ENCODE data around the gene SYCE3.
A peak's percentile ranks its signal among the peaks of the same experiment; 100 is the strongest.

Gene SYCE3

GRCh38 chr22:50562523-50563412 is at the start of gene SYCE3:
SYCE3 (minus strand) TSS chr22:50562919; CDS start chr22:50556405, 6,514 bp downstream.
- Histone ChIP-seq H3K27ac (ENCODE audit: extremely low read depth, low read depth, low read length) (peak within 1 kb of the TSS; percentile 40; the same call in 1 of the 2 replicates), H3K36me3 (ENCODE audit: control insufficient read depth in 2 of 2, insufficient read depth in 1 of 2, low read length in 2 of 2) (peaks cover 4 to 5% of the 10 kb centered on the region in 2 experiments), H3K4me3 (ENCODE audit: low read depth, low read length) (peak within 1 kb of the TSS; percentile 55), H3K9me3 (ENCODE audit: control insufficient read depth, insufficient read depth, low read depth, low read length) (no peaks in the 10 kb centered on the region), H3K4me1 (ENCODE audit: control insufficient read depth, insufficient read depth, low read length) (0 out of 2 replicates have a peak, but pooled peaks cover 2% of the 10 kb centered on the region)
- ChIA-PET CTCF (interaction anchor here (0.6 to 4.6 kb wide), 36 partner anchors 8 to 310 kb away, joined by 3 to 37 read pairs (median 4); partner anchors contain the start of genes CHKB, CPT1B, KLHDC7B and LMF2), POLR2A (interaction anchor here (0.7 to 2.8 kb wide), 17 partner anchors 9 to 291 kb away, joined by 3 to 28 read pairs (median 4); partner anchors contain the start of genes ARSA, CHKB, CPT1B and KLHDC7B)
- TF ChIP-seq KLF7 (tag by site-specific recombination; IDR thresholded peaks at IDR 0.05; ENCODE audit: borderline replicate concordance): peak; percentile 80
- peak; percentile 57; the same call in 1 of the 2 replicates for TF ChIP-seq BCL11A (tag by site-specific recombination; IDR thresholded peaks at IDR 0.05; ENCODE audit: low read depth)
- TF ChIP-seq, protein P1, sequence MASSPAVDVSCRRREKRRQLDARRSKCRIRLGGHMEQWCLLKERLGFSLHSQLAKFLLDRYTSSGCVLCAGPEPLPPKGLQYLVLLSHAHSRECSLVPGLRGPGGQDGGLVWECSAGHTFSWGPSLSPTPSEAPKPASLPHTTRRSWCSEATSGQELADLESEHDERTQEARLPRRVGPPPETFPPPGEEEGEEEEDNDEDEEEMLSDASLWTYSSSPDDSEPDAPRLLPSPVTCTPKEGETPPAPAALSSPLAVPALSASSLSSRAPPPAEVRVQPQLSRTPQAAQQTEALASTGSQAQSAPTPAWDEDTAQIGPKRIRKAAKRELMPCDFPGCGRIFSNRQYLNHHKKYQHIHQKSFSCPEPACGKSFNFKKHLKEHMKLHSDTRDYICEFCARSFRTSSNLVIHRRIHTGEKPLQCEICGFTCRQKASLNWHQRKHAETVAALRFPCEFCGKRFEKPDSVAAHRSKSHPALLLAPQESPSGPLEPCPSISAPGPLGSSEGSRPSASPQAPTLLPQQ (tag by site-specific recombination; IDR thresholded peaks at IDR 0.05): peak; percentile 67; the same call in 1 of the 2 replicates
- no peak for TF ChIP-seq ZNF529 (tag by site-specific recombination; IDR thresholded peaks at IDR 0.05; ENCODE audit: insufficient replicate concordance)
- no peak for TF ChIP-seq ZNF157 (tag by site-specific recombination; IDR thresholded peaks at IDR 0.05)
- TF ChIP-seq KLF1 (tag by site-specific recombination; IDR thresholded peaks at IDR 0.05): peak; percentile 89
- no peak for TF ChIP-seq ZNF398 (tag by site-specific recombination; IDR thresholded peaks at IDR 0.05)
- no peak for TF ChIP-seq ZNF677 (tag by site-specific recombination; IDR thresholded peaks at IDR 0.05)
- TF ChIP-seq, protein P2, sequence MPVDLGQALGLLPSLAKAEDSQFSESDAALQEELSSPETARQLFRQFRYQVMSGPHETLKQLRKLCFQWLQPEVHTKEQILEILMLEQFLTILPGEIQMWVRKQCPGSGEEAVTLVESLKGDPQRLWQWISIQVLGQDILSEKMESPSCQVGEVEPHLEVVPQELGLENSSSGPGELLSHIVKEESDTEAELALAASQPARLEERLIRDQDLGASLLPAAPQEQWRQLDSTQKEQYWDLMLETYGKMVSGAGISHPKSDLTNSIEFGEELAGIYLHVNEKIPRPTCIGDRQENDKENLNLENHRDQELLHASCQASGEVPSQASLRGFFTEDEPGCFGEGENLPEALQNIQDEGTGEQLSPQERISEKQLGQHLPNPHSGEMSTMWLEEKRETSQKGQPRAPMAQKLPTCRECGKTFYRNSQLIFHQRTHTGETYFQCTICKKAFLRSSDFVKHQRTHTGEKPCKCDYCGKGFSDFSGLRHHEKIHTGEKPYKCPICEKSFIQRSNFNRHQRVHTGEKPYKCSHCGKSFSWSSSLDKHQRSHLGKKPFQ (tag by site-specific recombination; IDR thresholded peaks at IDR 0.05): no peak
- TF ChIP-seq, protein P3, sequence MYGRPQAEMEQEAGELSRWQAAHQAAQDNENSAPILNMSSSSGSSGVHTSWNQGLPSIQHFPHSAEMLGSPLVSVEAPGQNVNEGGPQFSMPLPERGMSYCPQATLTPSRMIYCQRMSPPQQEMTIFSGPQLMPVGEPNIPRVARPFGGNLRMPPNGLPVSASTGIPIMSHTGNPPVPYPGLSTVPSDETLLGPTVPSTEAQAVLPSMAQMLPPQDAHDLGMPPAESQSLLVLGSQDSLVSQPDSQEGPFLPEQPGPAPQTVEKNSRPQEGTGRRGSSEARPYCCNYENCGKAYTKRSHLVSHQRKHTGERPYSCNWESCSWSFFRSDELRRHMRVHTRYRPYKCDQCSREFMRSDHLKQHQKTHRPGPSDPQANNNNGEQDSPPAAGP (tag by site-specific recombination; IDR thresholded peaks at IDR 0.05): peak; percentile 68; the same call in 1 of the 2 replicates
- TF ChIP-seq ZNF140 (tag by site-specific recombination; IDR thresholded peaks at IDR 0.05): no peak
- TF ChIP-seq ZBTB20 (tag by site-specific recombination; IDR thresholded peaks at IDR 0.05): peak; percentile 47; the same call in 1 of the 2 replicates
- TF ChIP-seq HOXC10 (CRISPR knock-in tag; IDR thresholded peaks at IDR 0.05): no peak
- TF ChIP-seq, protein P4, sequence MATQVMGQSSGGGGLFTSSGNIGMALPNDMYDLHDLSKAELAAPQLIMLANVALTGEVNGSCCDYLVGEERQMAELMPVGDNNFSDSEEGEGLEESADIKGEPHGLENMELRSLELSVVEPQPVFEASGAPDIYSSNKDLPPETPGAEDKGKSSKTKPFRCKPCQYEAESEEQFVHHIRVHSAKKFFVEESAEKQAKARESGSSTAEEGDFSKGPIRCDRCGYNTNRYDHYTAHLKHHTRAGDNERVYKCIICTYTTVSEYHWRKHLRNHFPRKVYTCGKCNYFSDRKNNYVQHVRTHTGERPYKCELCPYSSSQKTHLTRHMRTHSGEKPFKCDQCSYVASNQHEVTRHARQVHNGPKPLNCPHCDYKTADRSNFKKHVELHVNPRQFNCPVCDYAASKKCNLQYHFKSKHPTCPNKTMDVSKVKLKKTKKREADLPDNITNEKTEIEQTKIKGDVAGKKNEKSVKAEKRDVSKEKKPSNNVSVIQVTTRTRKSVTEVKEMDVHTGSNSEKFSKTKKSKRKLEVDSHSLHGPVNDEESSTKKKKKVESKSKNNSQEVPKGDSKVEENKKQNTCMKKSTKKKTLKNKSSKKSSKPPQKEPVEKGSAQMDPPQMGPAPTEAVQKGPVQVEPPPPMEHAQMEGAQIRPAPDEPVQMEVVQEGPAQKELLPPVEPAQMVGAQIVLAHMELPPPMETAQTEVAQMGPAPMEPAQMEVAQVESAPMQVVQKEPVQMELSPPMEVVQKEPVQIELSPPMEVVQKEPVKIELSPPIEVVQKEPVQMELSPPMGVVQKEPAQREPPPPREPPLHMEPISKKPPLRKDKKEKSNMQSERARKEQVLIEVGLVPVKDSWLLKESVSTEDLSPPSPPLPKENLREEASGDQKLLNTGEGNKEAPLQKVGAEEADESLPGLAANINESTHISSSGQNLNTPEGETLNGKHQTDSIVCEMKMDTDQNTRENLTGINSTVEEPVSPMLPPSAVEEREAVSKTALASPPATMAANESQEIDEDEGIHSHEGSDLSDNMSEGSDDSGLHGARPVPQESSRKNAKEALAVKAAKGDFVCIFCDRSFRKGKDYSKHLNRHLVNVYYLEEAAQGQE (tag by site-specific recombination; IDR thresholded peaks at IDR 0.05): no peak
- TF ChIP-seq, protein P5, sequence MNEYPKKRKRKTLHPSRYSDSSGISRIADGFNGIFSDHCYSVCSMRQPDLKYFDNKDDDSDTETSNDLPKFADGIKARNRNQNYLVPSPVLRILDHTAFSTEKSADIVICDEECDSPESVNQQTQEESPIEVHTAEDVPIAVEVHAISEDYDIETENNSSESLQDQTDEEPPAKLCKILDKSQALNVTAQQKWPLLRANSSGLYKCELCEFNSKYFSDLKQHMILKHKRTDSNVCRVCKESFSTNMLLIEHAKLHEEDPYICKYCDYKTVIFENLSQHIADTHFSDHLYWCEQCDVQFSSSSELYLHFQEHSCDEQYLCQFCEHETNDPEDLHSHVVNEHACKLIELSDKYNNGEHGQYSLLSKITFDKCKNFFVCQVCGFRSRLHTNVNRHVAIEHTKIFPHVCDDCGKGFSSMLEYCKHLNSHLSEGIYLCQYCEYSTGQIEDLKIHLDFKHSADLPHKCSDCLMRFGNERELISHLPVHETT (tag by site-specific recombination; IDR thresholded peaks at IDR 0.05): 0 out of 2 replicates have a peak, but pooled peaks have one; percentile 28
- TF ChIP-seq ZNF10 (tag by site-specific recombination; IDR thresholded peaks at IDR 0.05): no peak
- no peak for TF ChIP-seq TSHZ1 (tag by site-specific recombination; IDR thresholded peaks at IDR 0.05; ENCODE audit: borderline replicate concordance)
- no peak for TF ChIP-seq WT1 (tag by site-specific recombination; IDR thresholded peaks at IDR 0.05)
- TF ChIP-seq KLF10 (tag by site-specific recombination; IDR thresholded peaks at IDR 0.05): no peak; the same call in 1 of the 2 replicates
- no peak for TF ChIP-seq TCF7L2 (IDR thresholded peaks at IDR 0.05; ENCODE audit: borderline replicate concordance, low read depth, low read length)
- TF ChIP-seq ZNF416 (tag by site-specific recombination; IDR thresholded peaks at IDR 0.05): no peak
